ENCODE data around the gene ISOC2.

The ISOC2 gene

DNA sequence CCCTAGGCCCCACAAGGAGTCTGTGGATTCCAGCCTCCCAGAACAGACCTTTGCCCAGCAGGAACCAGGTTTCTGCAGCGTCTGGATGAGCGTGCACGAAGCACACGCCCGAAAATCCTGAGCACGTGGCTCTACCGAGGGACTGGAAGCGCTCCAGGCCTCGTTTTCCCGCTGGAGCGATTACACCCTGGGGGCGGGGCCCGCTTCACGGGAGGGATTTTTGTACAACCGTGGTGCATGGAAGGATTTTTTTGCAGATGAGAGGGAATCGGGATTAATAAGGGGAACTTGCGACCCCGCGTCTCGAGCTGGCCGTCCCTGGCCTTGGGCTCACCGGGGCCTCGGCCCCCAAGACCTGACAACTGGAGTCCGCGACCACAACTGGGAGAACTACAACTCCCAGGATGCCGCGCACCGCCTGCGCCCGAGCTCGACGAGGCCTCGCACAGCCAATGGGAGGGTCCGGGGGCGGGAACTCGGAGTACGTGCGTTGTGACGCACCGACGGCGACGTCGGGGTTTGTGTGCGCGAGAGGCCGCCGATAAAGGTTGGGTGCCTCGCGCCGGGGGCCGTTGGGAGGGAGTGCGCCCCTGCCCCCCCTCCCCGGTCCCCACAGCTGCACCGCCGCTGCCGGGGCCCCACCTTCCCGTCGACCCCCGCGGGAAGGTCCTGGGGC lies 14.8 kb upstream of the ISOC2 start, which contains the start of gene ZNF628:
TSS of gene ZNF628 (plus strand) at position 518 of the 676 bp plus-strand sequence. CDS start 3,294 bp downstream, outside the sequence.
- peak; percentile 79 to 89 for DNase-seq

- no peak for DNase-seq
Observed at GRCh38 chr19:55474269-55475265, 13.1 kb upstream of the ISOC2 start.

- DNase-seq: no peak
Observed at GRCh38 chr19:55473225-55474012, 12.0 kb upstream of the ISOC2 start.

- no peak for DNase-seq
Observed at GRCh38 chr19:55472463-55472862, 11.0 kb upstream of the ISOC2 start.

- DNase-seq: no peak
Observed at GRCh38 chr19:55471266-55471665, 9.8 kb upstream of the ISOC2 start.

DNA sequence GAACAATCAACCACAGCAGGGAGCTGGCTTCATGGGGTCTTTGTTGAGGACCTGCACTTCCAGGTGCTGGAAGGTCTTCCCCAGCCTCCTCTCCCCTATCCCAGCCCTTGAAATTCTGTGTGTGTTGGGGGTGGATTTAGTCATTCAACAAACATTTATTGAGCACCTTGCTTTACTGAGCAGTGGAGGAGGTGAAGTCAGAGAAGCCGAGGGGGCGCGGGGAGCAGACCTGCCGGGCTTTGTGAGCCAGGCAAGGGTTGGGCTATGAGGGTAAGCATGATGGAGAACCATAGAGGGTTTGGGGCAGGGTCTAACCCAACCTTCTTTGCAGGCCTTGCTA lies 6.6 kb upstream of the ISOC2 start:
- DNase-seq: no peak

GRCh38 chr19:55467236-55468053 lies 6.0 kb upstream of the ISOC2 start:
- peak in 1 of 2 experiments; percentile 35 for DNase-seq

DNA sequence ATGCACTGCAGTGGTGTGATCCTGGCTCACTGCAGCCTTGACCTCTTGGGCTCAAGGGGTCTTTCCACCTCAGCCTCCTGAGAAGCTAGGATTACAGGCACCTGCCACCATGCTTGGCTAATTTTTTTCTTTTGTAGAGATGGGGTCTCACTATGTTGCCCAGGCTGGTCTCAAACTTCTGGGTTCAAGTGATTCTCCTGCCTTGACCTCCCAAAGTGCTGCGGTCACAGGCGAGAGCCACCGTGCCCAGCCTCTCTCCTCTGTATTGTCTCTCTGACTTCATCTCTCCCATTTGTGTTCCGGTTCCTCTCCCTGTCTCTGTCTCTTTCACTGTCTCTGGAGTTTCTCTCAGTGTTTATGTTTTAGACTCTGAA lies 4.8 kb upstream of the ISOC2 start:
- no peak for DNase-seq

DNA sequence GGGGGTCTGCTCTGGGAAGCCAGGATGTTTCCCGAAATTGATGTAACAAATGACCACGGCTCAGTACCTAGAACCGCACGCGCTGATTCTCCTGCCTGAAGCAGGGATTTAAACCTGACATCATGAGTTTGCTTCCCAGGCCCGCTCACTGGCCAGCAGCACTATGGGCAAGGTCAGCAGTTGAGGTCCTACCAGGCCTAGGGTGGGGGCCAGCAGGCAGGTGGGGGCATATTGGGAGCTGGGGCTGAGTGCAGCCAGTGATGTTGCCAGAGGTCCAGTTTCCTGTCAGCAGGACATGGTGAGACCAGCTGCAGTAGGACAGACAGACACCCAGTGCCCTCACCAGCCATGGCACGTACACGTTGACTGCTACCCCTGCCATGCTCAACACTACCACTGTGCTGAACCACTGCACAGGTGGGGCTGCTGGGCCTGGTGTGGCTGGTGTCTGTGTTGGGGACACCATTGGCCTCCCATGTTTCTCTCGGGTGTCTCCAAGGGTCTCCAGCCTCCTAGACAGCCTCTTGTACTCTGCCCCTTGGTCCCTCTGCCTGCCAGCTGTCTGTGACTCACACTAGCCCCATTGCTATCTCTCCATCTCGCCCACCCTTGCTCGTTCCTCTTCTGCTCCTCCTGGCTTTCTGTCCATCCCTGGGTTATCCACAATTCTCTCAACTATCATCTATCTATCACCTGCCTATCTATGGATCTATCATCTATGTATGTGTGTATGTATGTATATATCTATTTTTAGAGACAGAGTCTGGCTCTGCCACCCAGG lies 4.2 kb upstream of the ISOC2 start:
- DNase-seq: no peak

DNA sequence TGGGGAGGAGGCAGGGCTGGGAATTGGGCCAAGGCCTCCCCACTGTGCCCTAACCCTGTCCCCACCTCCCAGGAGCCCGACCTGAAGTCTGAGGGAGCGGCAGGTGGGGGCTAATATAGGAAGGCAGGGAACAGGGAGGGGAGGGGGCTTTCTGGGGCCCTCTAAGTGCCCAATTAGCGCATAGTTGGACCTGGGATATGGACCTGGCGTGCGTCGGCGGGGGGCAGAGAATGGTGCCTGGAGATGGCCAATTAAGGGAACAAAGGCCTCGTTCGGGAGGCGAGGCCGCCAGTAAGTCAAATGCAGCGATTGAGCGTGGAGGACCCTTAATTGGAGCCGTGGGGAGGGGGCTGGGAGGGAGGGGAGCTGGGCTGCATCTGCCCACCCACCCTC lies 3.2 kb upstream of the ISOC2 start, which contains the start of gene C19orf85:
TSS of gene C19orf85 (minus strand) at position 90 of the 393 bp plus-strand sequence. CDS start 197 bp downstream, outside the sequence.
- no peak for DNase-seq

- DNase-seq: no peak
Observed at GRCh38 chr19:55464039-55464661, 2.7 kb upstream of the ISOC2 start.

GRCh38 chr19:55463583-55464031 lies 2.2 kb upstream of the ISOC2 start:
- DNase-seq: no peak

- DNase-seq: no peak
Observed at GRCh38 chr19:55462722-55463121, 1.3 kb upstream of the ISOC2 start.

- DNase-seq: peak in 1 of 2 experiments; percentile 33
Observed at GRCh38 chr19:55461974-55462626, 658 bp upstream of the ISOC2 start.

- peak in 1 of 2 experiments; percentile 42 for DNase-seq
Observed at GRCh38 chr19:55460670-55461258, 678 bp downstream of the ISOC2 start.

GRCh38 chr19:55459950-55460657 lies 1.3 kb downstream of the ISOC2 start:
- DNase-seq: no peak

DNA sequence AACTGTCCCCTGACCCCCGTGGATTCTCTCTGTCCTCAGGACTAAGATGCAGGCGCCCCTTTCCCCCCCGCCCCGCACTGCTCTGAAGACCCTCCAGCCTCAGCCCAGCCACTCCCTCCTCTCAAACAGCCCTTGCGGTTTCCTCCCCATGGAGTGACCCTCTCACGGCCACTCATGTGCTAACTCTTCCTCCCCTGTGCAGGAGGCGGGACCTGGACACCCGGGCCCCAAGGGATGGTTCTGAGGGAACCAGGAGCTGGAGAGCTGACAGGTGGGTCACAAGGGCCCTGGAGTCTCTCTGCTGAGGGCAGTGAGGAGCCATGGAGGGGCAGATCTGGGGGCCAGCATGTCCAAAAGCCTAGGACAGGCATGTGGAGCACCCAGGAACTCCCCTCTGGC lies 1.9 kb downstream of the ISOC2 start:
- no peak for DNase-seq

DNA sequence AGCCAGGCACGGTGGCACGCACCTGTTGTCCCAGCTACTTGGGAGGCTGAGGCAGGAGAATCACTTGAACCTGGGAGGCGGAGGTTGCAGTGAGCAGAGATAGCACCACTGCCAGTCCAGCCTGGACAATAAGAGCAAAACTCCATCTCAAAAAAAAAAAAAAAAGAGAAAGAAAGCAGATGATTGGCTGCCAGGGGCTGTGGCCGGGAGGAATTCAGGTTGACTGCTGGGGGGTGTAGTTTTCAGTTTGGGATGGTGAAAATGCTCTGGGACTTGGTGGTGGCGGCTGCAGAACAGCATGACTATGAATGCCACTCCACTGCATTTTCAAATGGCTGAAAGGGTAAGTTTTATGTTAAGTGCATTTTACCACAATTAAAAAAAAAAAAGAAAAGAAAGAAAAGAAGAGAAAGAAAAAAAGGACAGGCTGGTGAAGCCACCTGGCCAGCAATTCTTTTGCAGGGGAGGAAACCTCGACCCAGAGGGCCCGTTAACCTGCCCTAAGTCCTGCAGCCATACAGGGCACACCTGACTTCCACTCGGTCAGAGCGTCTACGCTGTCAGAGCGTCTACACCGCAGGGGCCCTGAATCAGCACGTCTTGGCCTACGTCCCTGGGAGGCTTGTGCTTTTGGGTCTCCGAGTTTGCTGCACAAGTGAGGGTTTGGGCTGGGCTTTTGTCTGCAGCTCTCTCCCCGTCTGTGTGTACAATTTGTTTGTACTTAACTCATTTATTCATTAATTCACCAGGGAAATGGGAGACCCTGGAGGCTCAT lies 3.6 kb downstream of the ISOC2 start:
- no peak for DNase-seq
